ENCODE results near the gene RFLNA. TPM values are rescaled to one million over a fixed set of nuclear protein-coding genes. Genes with fewer than 3 reads are reported as not detected.

The RFLNA gene
- total RNA-seq, 1 donor = 15.9 TPM

DNA sequence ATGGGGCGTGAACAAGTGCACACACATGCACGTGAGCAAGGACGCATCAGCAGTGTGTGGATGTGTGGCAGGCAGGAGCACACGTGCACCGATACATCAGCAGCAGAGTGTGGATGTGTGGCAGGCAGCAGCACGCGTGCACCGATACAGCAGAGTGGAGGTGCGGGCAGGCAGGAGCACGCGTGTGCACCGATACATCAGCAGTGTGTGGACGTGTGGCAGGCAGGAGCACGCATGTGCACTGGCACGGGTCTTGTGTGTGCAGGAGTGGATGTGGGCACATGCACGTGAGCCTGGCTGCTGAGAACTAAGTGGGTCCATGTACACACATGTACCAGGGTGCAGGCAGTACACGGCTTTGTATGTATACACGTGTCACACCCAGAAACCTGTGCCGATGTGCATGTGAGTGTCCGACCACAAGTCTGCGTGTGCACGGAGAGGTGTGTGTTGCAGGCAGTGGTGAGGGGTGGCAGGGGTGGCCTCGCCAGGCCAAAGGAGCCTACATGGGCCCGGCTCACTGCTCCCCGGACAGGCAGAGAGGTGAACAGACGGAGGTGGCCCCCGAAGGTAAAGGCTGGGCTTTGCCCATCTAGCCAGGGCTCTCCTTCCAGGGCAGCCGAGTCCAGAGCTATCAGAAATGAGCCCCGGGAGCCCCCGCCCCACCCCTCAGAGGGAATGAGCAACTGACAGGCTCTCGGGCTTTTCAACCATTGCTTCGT is 53.9 kb downstream of the RFLNA start:
- no peak overlapping the region for H2AFZ ChIP-seq (ENCODE audit: low read length)
- no peak for DNase-seq (ENCODE audit: insufficient read length, low spot score, missing footprints)
- TF ChIP-seq, protein P1, sequence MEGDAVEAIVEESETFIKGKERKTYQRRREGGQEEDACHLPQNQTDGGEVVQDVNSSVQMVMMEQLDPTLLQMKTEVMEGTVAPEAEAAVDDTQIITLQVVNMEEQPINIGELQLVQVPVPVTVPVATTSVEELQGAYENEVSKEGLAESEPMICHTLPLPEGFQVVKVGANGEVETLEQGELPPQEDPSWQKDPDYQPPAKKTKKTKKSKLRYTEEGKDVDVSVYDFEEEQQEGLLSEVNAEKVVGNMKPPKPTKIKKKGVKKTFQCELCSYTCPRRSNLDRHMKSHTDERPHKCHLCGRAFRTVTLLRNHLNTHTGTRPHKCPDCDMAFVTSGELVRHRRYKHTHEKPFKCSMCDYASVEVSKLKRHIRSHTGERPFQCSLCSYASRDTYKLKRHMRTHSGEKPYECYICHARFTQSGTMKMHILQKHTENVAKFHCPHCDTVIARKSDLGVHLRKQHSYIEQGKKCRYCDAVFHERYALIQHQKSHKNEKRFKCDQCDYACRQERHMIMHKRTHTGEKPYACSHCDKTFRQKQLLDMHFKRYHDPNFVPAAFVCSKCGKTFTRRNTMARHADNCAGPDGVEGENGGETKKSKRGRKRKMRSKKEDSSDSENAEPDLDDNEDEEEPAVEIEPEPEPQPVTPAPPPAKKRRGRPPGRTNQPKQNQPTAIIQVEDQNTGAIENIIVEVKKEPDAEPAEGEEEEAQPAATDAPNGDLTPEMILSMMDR (IDR thresholded peaks at IDR 0.05; ENCODE audit: extremely low read depth, low read depth, low read length) = no peak
- peaks cover 34% of the 10 kb centered on the region for H4K20me1 ChIP-seq (ENCODE audit: insufficient read depth, low read length)
- H3K79me2 ChIP-seq (ENCODE audit: insufficient read depth, low read length) = peaks cover 19% of the 10 kb centered on the region
- no peaks in the 10 kb centered on the region for H3K4me1 ChIP-seq (ENCODE audit: insufficient read depth, low read length)
- H3K36me3 ChIP-seq (ENCODE audit: insufficient read depth, low read length) = peaks cover 94% of the 10 kb centered on the region
- H3K27me3 ChIP-seq (ENCODE audit: insufficient read depth, low read length) = no peaks in the 10 kb centered on the region
- no peak overlapping the region for H3K27ac ChIP-seq (ENCODE audit: low read depth, low read length)
- no peaks in the 10 kb centered on the region for H3K9me3 ChIP-seq (ENCODE audit: low read depth, low read length)
- no peak overlapping the region for H3K4me2 ChIP-seq (ENCODE audit: insufficient read depth, low read length)
- H3K4me3 ChIP-seq (ENCODE audit: insufficient read depth, low read length) = no peak overlapping the region

GRCh38 chr12:124350491-124350890 is 55.6 kb downstream of the RFLNA start:
- Histone ChIP-seq H3K4me2 (ENCODE audit: insufficient read depth, low read length) (no peak overlapping the region), H3K79me2 (ENCODE audit: insufficient read depth, low read length) (peaks cover 26% of the 10 kb centered on the region), H3K36me3 (ENCODE audit: insufficient read depth, low read length) (peaks cover 93% of the 10 kb centered on the region), H3K9me3 (ENCODE audit: low read depth, low read length) (no peaks in the 10 kb centered on the region), H4K20me1 (ENCODE audit: insufficient read depth, low read length) (peaks cover 47% of the 10 kb centered on the region), H3K27ac (ENCODE audit: low read depth, low read length) (no peak overlapping the region), H3K4me1 (ENCODE audit: insufficient read depth, low read length) (no peaks in the 10 kb centered on the region), H3K4me3 (ENCODE audit: insufficient read depth, low read length) (no peak overlapping the region), H3K27me3 (ENCODE audit: insufficient read depth, low read length) (no peaks in the 10 kb centered on the region), H2AFZ (ENCODE audit: low read length) (no peak overlapping the region)
- TF ChIP-seq, protein P1 (IDR thresholded peaks at IDR 0.05; ENCODE audit: extremely low read depth, low read depth, low read length) = no peak
- no peak for DNase-seq (ENCODE audit: insufficient read length, low spot score, missing footprints)

GRCh38 chr12:124351422-124351821 is 56.5 kb downstream of the RFLNA start:
- H3K4me1 ChIP-seq (ENCODE audit: insufficient read depth, low read length) = no peaks in the 10 kb centered on the region
- TF ChIP-seq, protein P1 (IDR thresholded peaks at IDR 0.05; ENCODE audit: extremely low read depth, low read depth, low read length) = no peak
- no peaks in the 10 kb centered on the region for H3K9me3 ChIP-seq (ENCODE audit: low read depth, low read length)
- H3K79me2 ChIP-seq (ENCODE audit: insufficient read depth, low read length) = peaks cover 32% of the 10 kb centered on the region
- no peak for DNase-seq (ENCODE audit: insufficient read length, low spot score, missing footprints)
- no peaks in the 10 kb centered on the region for H3K27me3 ChIP-seq (ENCODE audit: insufficient read depth, low read length)
- no peak overlapping the region for H3K4me3 ChIP-seq (ENCODE audit: insufficient read depth, low read length)
- H3K4me2 ChIP-seq (ENCODE audit: insufficient read depth, low read length) = no peak overlapping the region
- peaks cover 95% of the 10 kb centered on the region for H3K36me3 ChIP-seq (ENCODE audit: insufficient read depth, low read length)
- H2AFZ ChIP-seq (ENCODE audit: low read length) = no peak overlapping the region
- no peak overlapping the region for H3K27ac ChIP-seq (ENCODE audit: low read depth, low read length)
- H4K20me1 ChIP-seq (ENCODE audit: insufficient read depth, low read length) = peaks cover 55% of the 10 kb centered on the region

- H3K79me2 ChIP-seq (ENCODE audit: insufficient read depth, low read length) = peaks cover 38% of the 10 kb centered on the region
- H3K4me2 ChIP-seq (ENCODE audit: insufficient read depth, low read length) = no peak overlapping the region
- H3K27ac ChIP-seq (ENCODE audit: low read depth, low read length) = no peak overlapping the region
- no peaks in the 10 kb centered on the region for H3K4me1 ChIP-seq (ENCODE audit: insufficient read depth, low read length)
- no peak for DNase-seq (ENCODE audit: insufficient read length, low spot score, missing footprints)
- H2AFZ ChIP-seq (ENCODE audit: low read length) = no peak overlapping the region
- H3K4me3 ChIP-seq (ENCODE audit: insufficient read depth, low read length) = no peak overlapping the region
- TF ChIP-seq, protein P1 (IDR thresholded peaks at IDR 0.05; ENCODE audit: extremely low read depth, low read depth, low read length) = no peak
- H3K36me3 ChIP-seq (ENCODE audit: insufficient read depth, low read length) = peaks cover 93% of the 10 kb centered on the region
- H3K27me3 ChIP-seq (ENCODE audit: insufficient read depth, low read length) = no peaks in the 10 kb centered on the region
- H3K9me3 ChIP-seq (ENCODE audit: low read depth, low read length) = no peaks in the 10 kb centered on the region
- peaks cover 63% of the 10 kb centered on the region for H4K20me1 ChIP-seq (ENCODE audit: insufficient read depth, low read length)
Measured at GRCh38 chr12:124352257-124352656, 57.4 kb downstream of the RFLNA start.

Measured in osteoblast (primary cell).